Femur (tissue), 1 donor: ENCODE measurements around the gene LRRC4C.
"Not testable (repeated sequence)": the region's sequence is repeated elsewhere in the genome, so short reads cannot be mapped to it uniquely, and the experiment has no call there.

Experiments used
- DNase-seq: peaks from one replicate; pipeline ENCODE4 v3.0.0-alpha.2; 2017

Gene LRRC4C

GRCh38 chr11:41005986-41006385, 453.5 kb downstream of the LRRC4C start:
- DNase-seq, result no peak

DNA sequence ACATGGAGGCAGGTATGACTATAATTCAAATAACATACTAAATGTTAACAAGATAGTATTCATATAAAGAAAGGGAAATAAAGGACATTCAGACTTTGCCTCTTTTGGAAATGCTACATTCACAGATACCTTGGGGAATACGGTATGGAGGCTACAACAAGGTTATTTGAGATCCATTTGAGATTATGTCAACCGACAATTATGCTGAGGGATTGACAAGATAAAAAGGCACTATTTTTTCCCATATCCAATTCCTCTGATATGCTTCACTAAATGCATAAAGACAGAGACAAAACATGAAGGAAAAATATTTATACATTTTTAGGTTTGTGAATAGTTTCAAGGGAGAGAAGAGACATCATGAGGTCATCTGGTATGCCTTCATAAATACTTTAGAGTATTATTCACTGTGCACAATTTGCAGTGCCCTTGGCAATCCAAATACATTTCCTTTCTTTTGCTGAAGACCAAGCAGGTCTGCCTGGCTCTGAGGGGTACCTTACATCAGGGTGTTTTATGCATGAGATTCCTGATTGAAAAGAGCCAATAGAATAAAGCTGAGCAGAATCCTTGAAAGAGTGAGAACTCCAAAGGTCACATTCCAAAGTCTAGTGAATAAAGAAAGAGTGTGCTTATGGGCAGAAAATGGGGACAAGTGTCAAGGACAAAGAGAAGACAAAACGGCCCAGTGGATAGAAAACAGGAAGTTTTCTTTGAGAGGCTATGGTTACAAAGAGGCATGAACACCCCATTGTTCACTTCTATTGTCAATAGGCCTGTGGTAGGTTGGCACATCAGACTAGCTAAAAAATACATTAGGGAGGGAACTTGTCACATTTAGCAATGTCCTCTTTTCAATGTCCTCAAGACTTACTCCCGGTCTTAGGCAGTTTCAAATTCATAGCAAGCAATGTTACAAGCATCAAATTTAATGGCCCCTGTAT, 455.8 kb downstream of the LRRC4C start:
- DNase-seq, result no peak

- no peak for DNase-seq
Measured at GRCh38 chr11:40998920-40999319, 460.5 kb downstream of the LRRC4C start.

DNA sequence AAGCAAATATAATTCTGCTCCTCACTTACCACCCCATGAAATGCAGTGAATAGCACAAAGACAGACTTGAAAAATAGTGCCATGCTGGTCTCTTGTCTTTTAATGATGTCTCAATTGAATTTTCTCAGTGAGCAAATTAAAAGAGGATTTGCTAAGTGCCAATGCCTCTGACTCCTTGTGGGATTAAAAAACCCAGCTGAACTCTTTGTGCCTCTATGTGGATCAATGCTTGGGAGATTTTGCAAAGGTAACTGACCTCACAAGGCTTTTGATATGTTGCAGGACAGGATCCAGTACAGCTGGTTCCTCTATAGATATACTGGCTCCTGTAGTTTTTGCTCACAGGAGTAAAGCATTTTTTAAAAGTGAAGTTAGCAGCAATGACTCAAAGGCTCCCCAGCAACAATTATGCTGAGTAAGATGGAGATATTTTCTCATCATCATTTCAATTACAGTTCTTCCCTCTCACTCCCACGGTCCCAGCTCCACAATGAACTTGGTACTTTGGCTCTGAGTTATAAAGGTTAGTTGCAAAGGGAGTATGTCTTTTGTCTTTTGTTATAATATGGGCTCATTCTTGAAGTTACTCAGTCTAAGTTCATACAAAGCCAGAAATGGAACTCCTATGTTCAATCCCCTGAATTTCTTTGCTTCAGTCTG, 471.5 kb downstream of the LRRC4C start:
- DNase-seq, result no peak

GRCh38 chr11:40986320-40986719, 473.1 kb downstream of the LRRC4C start:
- no peak for DNase-seq

GRCh38 chr11:40975076-40975475, 484.4 kb downstream of the LRRC4C start:
- DNase-seq, result no peak

- DNase-seq, result no peak
Measured at GRCh38 chr11:40974186-40974795, 485.2 kb downstream of the LRRC4C start.

DNA sequence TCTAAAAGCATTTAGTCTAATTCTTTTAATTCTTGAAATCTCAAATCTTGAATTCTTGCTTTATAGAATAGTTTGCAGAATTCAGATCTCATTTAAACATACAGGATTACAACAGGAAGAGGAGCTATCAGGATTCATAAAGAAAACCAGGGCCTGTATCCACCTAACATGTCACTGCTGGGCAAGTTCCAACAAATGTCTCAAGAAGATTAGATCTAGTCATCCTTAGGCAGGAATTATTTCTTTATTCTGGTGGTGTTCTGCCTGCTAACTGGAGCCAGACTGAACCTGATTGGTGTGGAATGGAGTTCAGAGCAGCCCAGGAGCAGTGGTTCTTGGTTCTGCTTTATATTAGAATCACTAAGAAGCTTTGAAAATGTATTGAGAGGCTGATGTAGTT, 500.7 kb downstream of the LRRC4C start:
- DNase-seq, result no peak

GRCh38 chr11:40952479-40952878, 507.0 kb downstream of the LRRC4C start:
- no peak for DNase-seq

DNA sequence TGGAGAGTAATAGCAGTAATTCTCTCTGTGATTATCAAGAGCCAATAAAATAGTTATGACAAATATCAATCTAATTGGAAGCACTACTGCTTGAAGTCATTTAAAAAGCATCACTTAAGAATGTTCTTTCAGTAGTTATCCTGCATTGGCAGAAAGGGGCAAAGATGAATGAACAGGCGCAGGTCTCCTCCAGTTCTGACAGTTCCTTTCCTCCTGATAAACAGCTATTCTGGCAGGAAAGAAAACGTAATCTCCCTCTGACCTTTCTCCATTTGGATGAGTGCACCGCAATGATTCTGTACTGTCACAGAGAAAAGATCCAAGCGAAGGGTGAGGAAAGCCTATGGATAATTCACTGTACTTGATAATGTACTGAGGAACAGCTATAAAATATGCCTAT, 521.5 kb downstream of the LRRC4C start:
- no peak for DNase-seq

DNA sequence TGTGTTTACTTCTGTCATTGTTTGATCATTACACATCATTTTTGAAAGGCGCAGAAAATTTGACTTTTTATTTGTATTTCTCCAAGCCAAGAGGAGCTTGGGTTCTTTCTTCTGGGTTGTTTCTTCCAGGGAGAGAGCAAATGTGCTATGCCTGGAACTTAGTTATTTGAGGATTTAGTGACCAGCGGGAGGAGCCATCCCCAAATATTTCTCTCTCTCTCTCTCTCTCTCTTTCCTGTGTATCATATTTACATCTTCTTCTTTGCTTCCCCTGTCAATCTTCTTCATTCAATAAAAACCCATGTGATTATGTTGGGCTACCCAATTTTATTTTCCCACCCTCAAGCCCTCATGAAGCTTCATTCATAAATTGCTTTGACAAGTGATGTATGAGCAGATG, 534.5 kb downstream of the LRRC4C start:
- DNase-seq, result no peak

- DNase-seq, result no peak
Measured at GRCh38 chr11:40921246-40921645, 538.2 kb downstream of the LRRC4C start.

DNA sequence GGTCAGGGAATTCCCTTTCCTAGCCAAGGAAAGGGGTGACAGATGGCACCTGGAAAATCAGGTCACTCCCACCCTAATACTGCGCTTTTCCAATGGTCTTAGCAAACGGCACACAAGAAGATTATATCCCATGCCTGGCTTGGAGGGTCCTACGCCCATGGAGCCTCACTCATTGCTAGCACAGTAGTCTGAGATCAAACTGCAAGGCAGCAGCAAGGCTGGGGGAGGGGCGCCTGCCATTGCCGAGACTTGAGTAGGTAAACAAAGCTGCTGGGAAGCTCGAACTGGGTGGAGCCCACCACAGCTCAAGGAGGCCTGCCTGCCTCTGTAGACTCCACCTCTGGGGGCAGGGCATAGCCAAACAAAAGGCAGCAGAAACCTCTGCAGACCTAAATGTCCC, 548.7 kb downstream of the LRRC4C start:
- not testable (repeated sequence) for DNase-seq

- no peak for DNase-seq
Measured at GRCh38 chr11:40894501-40894900, 565.0 kb downstream of the LRRC4C start.

DNA sequence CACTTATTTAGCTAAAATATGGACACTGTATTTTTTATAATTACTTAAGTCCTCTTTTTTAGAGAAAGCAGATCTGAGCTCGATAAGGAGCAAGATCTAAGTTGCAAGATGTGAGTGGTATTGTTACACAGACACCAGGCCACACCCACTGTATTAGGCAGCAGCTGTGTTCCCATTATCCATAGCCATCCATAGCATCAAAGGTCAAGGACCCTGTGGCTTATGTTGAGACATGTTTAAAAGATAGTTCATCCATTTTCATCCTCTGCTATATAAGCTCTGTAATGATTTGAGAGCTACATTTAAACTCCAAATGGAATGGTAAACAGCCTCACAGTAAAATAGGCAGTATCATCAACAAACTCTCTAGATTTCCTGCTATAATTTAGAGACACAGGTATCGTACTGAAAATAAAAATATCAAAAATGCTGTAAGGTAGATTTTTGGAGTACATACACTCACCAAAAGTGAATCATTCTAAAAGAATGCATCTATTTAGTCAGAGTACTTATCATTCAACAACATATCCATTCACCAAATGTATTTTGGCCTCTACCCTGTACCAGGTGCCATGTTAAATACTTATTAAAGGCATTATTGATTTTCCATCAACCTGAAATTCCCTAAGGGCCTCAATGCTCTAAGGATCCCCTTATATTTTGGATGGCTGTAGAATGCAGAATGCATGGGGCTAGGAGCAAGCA, 574.0 kb downstream of the LRRC4C start:
- DNase-seq, result no peak

- no peak for DNase-seq
Measured at GRCh38 chr11:40882301-40882700, 577.2 kb downstream of the LRRC4C start.

GRCh38 chr11:40879911-40880310, 579.5 kb downstream of the LRRC4C start:
- no peak for DNase-seq

GRCh38 chr11:40877981-40878380, 581.5 kb downstream of the LRRC4C start:
- DNase-seq, result no peak

- DNase-seq, result no peak
Measured at GRCh38 chr11:40877256-40877655, 582.2 kb downstream of the LRRC4C start.

DNA sequence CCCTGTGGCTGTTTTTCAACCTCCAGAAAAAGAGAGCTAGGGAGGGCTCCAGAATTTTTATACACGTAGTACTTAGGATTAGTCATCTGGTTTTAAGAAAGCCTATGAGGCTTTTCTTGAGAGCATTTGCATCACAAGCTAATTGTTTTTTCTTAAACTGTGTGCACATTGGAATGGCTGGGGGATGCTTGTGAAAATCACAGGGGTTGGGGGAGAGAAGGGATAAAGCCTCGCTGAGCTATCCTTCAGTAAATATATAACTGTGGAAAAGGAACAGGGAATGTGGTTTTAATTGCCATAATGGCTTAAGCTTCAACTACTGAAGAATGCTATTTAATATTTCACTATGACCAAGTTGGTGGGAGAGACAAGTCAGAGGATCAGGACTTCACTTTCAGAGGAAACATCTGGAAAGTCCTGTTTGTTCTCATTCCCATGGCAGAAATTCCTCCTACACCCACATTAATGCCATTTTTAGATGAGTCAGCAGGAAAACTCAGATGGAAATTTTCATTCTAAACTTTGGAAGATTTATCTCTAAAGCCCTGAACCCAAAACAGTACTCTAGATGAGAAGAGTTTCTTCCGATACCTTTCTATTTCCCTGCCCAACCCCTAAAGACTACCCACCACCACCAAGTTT, 591.3 kb downstream of the LRRC4C start:
- no peak for DNase-seq

DNA sequence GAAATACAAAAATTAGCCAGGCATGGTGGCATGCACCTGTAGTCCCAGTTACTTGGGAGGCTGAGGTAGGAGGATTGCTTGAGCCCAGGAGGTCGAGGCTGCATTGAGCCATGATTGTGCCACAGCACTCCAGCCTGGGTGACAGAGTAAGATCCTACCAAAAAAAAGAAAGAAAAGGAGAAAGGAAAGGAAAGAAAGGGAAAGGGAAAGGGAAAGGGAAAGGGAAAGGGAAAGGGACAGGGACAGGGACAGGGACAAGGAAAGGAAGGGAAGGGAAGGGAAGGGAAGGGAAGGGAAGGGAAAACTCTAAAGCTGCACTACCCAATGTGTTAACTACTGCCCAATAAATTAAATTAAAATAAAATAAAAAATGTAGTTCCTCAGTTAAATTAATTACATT, 601.7 kb downstream of the LRRC4C start:
- not testable (repeated sequence) for DNase-seq

DNA sequence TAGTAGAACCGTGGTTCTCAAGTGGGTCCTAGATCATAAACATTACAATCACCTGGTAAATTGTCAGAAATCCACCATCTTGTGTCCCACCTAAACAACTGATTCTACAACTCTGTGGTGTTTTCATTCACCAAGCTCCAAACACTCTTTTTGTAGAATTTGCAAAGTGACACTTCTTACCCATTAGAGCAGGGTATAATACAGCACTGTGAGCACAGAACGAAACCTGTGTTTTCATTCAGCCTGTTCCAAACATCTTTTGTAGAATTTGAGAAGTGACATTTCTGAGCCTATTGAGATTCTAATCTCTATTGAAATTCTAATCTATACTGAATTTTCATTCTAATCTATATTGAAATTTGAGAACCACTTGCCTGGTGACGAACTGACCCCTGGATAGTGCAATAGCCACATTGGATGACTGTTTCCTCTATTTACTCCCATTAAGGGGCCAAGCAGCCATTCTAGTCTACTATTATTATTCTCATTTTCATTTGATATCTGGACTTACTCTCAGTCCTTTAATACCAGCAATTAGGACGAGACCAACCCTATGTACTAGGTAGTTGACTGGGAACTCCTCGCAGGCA, 616.6 kb downstream of the LRRC4C start:
- DNase-seq, result no peak
